Transverse colon (tissue), 4 donors: ENCODE measurements around the gene PLEKHA6. TPM values are rescaled to one million over a fixed set of nuclear protein-coding genes. Genes with fewer than 3 reads are reported as not detected.

Experiments
- DNase-seq: peaks from one replicate; pipeline ENCODE4 v3.0.0-alpha.2; 2019
- H3K27ac ChIP-seq, 4 donors: fragments of 200-600 bp; sonication (generic); 2 replicates each; pipeline ENCODE4 v1.5.1; 2016 to 2018; ENCODE audit warnings: inconsistent platforms in 4 of 4
- H3K27me3 ChIP-seq: fragments of 200-600 bp; sonication (generic); 2 replicates; pipeline ENCODE4 v1.5.1; 2017; ENCODE audit warnings: inconsistent platforms
- H3K36me3 ChIP-seq, 4 donors: fragments of 200-600 bp; sonication (generic); 2 replicates each; pipeline ENCODE4 v1.5.1; 2017 to 2019; ENCODE audit warnings: inconsistent platforms in 4 of 4
- H3K4me1 ChIP-seq, 4 donors: fragments of 200-600 bp; sonication (generic); 2 replicates each; pipeline ENCODE4 v1.5.1; 2017 to 2020; ENCODE audit warnings: inconsistent platforms in 4 of 4
- H3K4me3 ChIP-seq, 4 donors: fragments of 200-600 bp; sonication (generic); 1 replicate in 1 of 4; 2 replicates in 3 of 4; pipeline versions ENCODE4 v1.5.1 to v1.6.1; 2017 to 2019; ENCODE audit warnings: inconsistent platforms in 4 of 4
- H3K9me3 ChIP-seq, 2 donors: fragments of 200-600 bp; sonication (generic); 2 replicates each; pipeline ENCODE4 v1.5.1; 2017 to 2019; ENCODE audit warnings: inconsistent platforms in 2 of 2
- EP300 ChIP-seq: sonication (generic); formaldehyde crosslinking; IDR thresholded peaks from one replicate; pipeline ENCODE4 v1.6.1; 2017; ENCODE audit warnings: antibody characterized with exemption, low read depth
- POLR2A ChIP-seq: fragments of 450-650 bp; IDR thresholded peaks from one replicate; pipeline ENCODE4 v1.6.1; 2016; ENCODE audit warnings: antibody characterized with exemption, mild to moderate bottlenecking, moderate library complexity
- POLR2AphosphoS5 ChIP-seq, 3 donors: sonication (generic); formaldehyde crosslinking; IDR thresholded peaks; one replicate each; pipeline ENCODE4 v1.6.1; 2016; ENCODE audit warnings: antibody characterized with exemption in 3 of 3
- WGBS, 2 donors: methylation state at CpG; one replicate each; pipeline ENCODE4 v1.1.5; 2018; ENCODE audit warnings: low coverage in 1 of 2; 5-methylcytosine and 5-hydroxymethylcytosine counted together
- in situ Hi-C, 4 donors: fragments of 200-750 bp; cut with MboI; loops; one replicate each; pipeline versions ENCODE4 v1.15.0 to v1.15.1; 2017; ENCODE audit warnings: low sequenced_read_pairs in 3 of 4, low pct_ligation_motif_present in 1 of 4, low pct_unique_long_range_greater_than_20kb in 1 of 4
- intact Hi-C: fragments of 100-400 bp; cut with DNase I; formaldehyde crosslinking; loops from one replicate; pipeline ENCODE4 v1.15.1; 2023; ENCODE audit warnings: low total_unique reads
- total RNA-seq, 4 donors: library from RNA; depleted of rRNA; stranded (reverse); fragments of >200 nt; gene quantifications; one replicate each; pipeline ENCODE4 v1.1.0, GENCODE V29; 2016
- TF ChIP-seq, protein P1 (sequence below), 5 experiments: fragments of 200-600 bp in 3 of 5; fragments of 450-650 bp in 2 of 5; sonication (generic) in 3 of 5; IDR thresholded peaks; 1 replicate in 2 of 5; 2 replicates in 3 of 5; pipeline ENCODE4 v1.5.1; 2016 to 2017; ENCODE audit warnings: antibody characterized with exemption in 5 of 5, inconsistent platforms in 3 of 5, mild to moderate bottlenecking in 2 of 5, moderate library complexity in 1 of 5

Gene PLEKHA6
- total RNA-seq, 4 donors from 2014 or later = 58.7 to 209 (median 97.9) TPM

GRCh38 chr1:204288021-204288588 lies 71.6 kb downstream of the PLEKHA6 start:
- H3K4me1 ChIP-seq = peaks cover 7 to 47% (median 17%) of the 10 kb centered on the region in 4 donors
- no peaks in the 10 kb centered on the region for H3K27me3 ChIP-seq
- H3K36me3 ChIP-seq = no peaks in the 10 kb centered on the region
- 67 to 69% methylated on average over 2 to 8 of the region's 8 CpGs for WGBS, 2 donors
- no peak for TF ChIP-seq POLR2A
- no peak for TF ChIP-seq EP300
- TF ChIP-seq POLR2AphosphoS5 (IDR thresholded peaks at IDR 0.05) = no peak
- TF ChIP-seq, protein P1, sequence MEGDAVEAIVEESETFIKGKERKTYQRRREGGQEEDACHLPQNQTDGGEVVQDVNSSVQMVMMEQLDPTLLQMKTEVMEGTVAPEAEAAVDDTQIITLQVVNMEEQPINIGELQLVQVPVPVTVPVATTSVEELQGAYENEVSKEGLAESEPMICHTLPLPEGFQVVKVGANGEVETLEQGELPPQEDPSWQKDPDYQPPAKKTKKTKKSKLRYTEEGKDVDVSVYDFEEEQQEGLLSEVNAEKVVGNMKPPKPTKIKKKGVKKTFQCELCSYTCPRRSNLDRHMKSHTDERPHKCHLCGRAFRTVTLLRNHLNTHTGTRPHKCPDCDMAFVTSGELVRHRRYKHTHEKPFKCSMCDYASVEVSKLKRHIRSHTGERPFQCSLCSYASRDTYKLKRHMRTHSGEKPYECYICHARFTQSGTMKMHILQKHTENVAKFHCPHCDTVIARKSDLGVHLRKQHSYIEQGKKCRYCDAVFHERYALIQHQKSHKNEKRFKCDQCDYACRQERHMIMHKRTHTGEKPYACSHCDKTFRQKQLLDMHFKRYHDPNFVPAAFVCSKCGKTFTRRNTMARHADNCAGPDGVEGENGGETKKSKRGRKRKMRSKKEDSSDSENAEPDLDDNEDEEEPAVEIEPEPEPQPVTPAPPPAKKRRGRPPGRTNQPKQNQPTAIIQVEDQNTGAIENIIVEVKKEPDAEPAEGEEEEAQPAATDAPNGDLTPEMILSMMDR (IDR thresholded peaks at IDR 0.05) = no peak
- no peak overlapping the region for H3K4me3 ChIP-seq
- peak overlapping the region; percentile 35 to 63 (median 54) for H3K27ac ChIP-seq
- H3K9me3 ChIP-seq = no peaks in the 10 kb centered on the region
- intact Hi-C loops (no loop called here), in situ Hi-C loops (no loop called here)
- DNase-seq = peak; percentile 64

DNA sequence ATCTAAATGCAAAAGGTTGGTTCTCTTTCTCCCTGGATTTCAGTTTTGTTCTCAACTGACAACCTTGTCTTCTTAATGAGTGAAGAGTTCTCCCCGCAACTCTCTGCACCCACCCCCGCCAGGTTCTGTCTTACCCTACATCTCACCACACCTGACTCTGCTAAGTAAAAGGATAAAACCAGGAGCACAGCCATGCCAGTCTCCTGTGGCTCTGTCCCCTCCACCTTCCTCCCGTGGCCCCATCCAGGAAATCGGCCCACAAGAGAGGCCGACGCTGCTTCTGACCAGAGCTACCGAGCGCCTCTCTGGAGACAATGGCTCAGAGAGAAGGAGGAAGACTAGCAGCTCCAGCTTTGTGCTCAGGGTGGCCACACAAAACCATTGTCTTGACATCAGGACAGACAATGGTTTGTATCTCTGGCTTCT lies 72.2 kb downstream of the PLEKHA6 start:
- Histone ChIP-seq H3K4me3 (no peak overlapping the region), H3K9me3 (no peaks in the 10 kb centered on the region), H3K4me1 (peaks cover 7 to 43% (median 17%) of the 10 kb centered on the region in 4 donors), H3K27me3 (no peaks in the 10 kb centered on the region), H3K27ac (peak overlapping the region; percentile 35 to 63 (median 54)), H3K36me3 (no peaks in the 10 kb centered on the region)
- WGBS, 2 donors = 63% methylated on average over 8 of the region's 8 CpGs; no CpG with 5 or more reads in 1 of the 2 donors
- in situ Hi-C loops (no loop called here), intact Hi-C loops (no loop called here)
- DNase-seq = no peak
- TF ChIP-seq POLR2AphosphoS5 (IDR thresholded peaks at IDR 0.05) = no peak

DNA sequence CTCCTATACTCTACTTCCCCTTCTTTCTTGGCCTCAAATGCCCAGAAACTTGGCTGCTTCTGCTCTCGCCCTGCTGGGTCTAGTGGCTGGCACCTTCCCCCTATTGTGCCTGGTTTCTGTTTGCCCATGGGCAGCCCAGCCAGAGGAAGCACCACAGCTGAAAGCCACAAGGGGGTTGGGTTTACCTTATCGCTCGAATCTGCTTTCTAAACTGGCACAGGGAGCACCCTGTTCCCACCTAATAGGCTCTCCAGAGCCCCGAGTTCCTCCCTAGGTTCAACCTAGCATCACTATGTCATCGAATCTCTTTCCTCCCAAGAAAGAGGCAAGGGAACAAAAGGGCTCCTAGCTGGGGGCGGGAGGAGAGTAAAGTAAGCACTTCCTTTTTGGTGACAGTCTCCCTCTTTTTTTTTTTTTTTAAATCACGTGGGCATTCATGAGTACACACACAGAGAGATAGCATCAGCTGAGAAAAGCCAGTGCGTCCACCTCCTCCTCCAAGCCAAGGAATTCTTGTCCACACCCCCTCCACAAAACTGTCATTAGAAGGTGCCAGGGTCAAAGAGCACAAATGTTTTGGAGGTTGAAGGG lies 72.8 kb downstream of the PLEKHA6 start:
- Histone ChIP-seq H3K4me3 (peak overlapping the region in 1 of 4 donors; percentile 14), H3K4me1 (peaks cover 7 to 43% (median 17%) of the 10 kb centered on the region in 4 donors), H3K27ac (peak overlapping the region; percentile 35 to 63 (median 54)), H3K27me3 (no peaks in the 10 kb centered on the region), H3K36me3 (no peaks in the 10 kb centered on the region), H3K9me3 (no peaks in the 10 kb centered on the region)
- no peak for TF ChIP-seq EP300
- TF ChIP-seq POLR2A = no peak
- no peak for TF ChIP-seq POLR2AphosphoS5 (IDR thresholded peaks at IDR 0.05)
- TF ChIP-seq, protein P1 (IDR thresholded peaks at IDR 0.05) = no peak
- intact Hi-C loops = no loop called here
- peak; percentile 35 for DNase-seq
- 0 to 18% methylated on average over 3 to 8 of the region's 8 CpGs for WGBS, 2 donors
- in situ Hi-C loops = no loop called here

- no peak overlapping the region for H3K4me3 ChIP-seq
- H3K27me3 ChIP-seq = no peaks in the 10 kb centered on the region
- TF ChIP-seq, protein P1 (IDR thresholded peaks at IDR 0.05) = no peak
- TF ChIP-seq POLR2AphosphoS5 (IDR thresholded peaks at IDR 0.05) = no peak
- no peak for TF ChIP-seq EP300
- TF ChIP-seq POLR2A = no peak
- H3K9me3 ChIP-seq = no peaks in the 10 kb centered on the region
- no peak for DNase-seq
- peaks cover 7 to 43% (median 17%) of the 10 kb centered on the region in 4 donors for H3K4me1 ChIP-seq
- peak overlapping the region in 3 of 4 donors; percentile 35 to 55 (median 54) for H3K27ac ChIP-seq
- no peaks in the 10 kb centered on the region for H3K36me3 ChIP-seq
- intact Hi-C loops = no loop called here
- in situ Hi-C loops = no loop called here
- 59 to 76% methylated on average over 4 to 5 of the region's 5 CpGs for WGBS, 2 donors
Measured at GRCh38 chr1:204286315-204286714, 73.4 kb downstream of the PLEKHA6 start.
